Caco-2 (cell line): Measurements from ENCODE around the gene NME1. TPM values are rescaled to one million over a fixed set of nuclear protein-coding genes. Genes with fewer than 3 reads are reported as not detected.

Source experiments
- BruUV-seq: library from RNA; stranded (reverse); fragments of 400-500 nt; replicated peaks from 2 replicates; lab custom pipeline; 2021; lab: Mats Ljungman, UMichigan
- CTCF ChIA-PET: fragments of 300-600 bp; sonication (Branson Sonifier 250); formaldehyde crosslinking; loops from one replicate; lab custom pipeline; 2022; ENCODE audit warnings: antibody characterized with exemption; lab: Charles Lee
- POLR2A ChIA-PET: fragments of 300-600 bp; sonication (Branson Sonifier 250); formaldehyde crosslinking; loops from one replicate; lab custom pipeline; 2022; ENCODE audit warnings: antibody characterized with exemption; lab: Charles Lee
- DNase-seq, 2 experiments: peaks; one replicate each; pipeline versions ENCODE4 v3.0.0 to v3.0.0-alpha.2; 2020 to 2022
- H3K27me3 ChIP-seq: replicated peaks from 2 replicates; pipeline ENCODE4 v1.6.0; 2011; ENCODE audit warnings: low read length; ENCODE audit not compliant: control insufficient read depth, insufficient read depth
- H3K36me3 ChIP-seq: 2 replicates; pipeline ENCODE4 v1.5.1; 2011; ENCODE audit warnings: low read length; ENCODE audit not compliant: control insufficient read depth, insufficient read depth
- H3K4me1 ChIP-seq: fragments of 250-450 bp; sonication (Bioruptor Pico); 2 replicates; pipeline ENCODE4 v1.5.1; 2020; ENCODE audit warnings: mild to moderate bottlenecking
- H3K4me3 ChIP-seq: 2 replicates; pipeline ENCODE4 v1.5.1; 2011; ENCODE audit warnings: low read depth, mild to moderate bottlenecking, control low read depth, low read length
- H3K9me3 ChIP-seq: fragments of 250-450 bp; sonication (Bioruptor Pico); 2 replicates; pipeline ENCODE4 v1.5.1; 2020; ENCODE audit warnings: mild to moderate bottlenecking, moderate library complexity
- H3K27ac Mint-ChIP-seq: one replicate; pipeline ENCODE4 v1.8.0; 2022; ENCODE audit warnings: mixed read lengths; ENCODE audit not compliant: unreplicated experiment
- H3K27me3 Mint-ChIP-seq: one replicate; pipeline ENCODE4 v1.8.0; 2022; ENCODE audit warnings: mixed read lengths; ENCODE audit not compliant: insufficient read depth, unreplicated experiment
- H3K36me3 Mint-ChIP-seq: one replicate; pipeline ENCODE4 v1.8.0; 2022; ENCODE audit warnings: mild to moderate bottlenecking, mixed read lengths; ENCODE audit not compliant: insufficient read depth, unreplicated experiment
- H3K4me1 Mint-ChIP-seq: one replicate; pipeline ENCODE4 v1.8.0; 2022; ENCODE audit warnings: low read depth, mixed read lengths; ENCODE audit not compliant: unreplicated experiment
- H3K4me3 Mint-ChIP-seq: one replicate; pipeline ENCODE4 v1.8.0; 2022; ENCODE audit warnings: mild to moderate bottlenecking, moderate library complexity, mixed read lengths; ENCODE audit not compliant: unreplicated experiment
- H3K9me3 Mint-ChIP-seq: one replicate; pipeline ENCODE4 v1.8.0; 2022; ENCODE audit warnings: mixed read lengths; ENCODE audit not compliant: unreplicated experiment
- CTCF ChIP-seq, 2 experiments: fragments of 200-600 bp in 1 of 2; IDR thresholded peaks; 1 replicate in 1 of 2; 2 replicates in 1 of 2; pipeline versions ENCODE4 v1.5.1 to v1.8.0; 2011 to 2022; ENCODE audit warnings: antibody characterized with exemption in 1 of 2, control low read depth in 1 of 2, inconsistent platforms in 1 of 2, low read depth in 1 of 2, low read length in 1 of 2, mild to moderate bottlenecking in 1 of 2, moderate library complexity in 1 of 2; ENCODE audit not compliant: insufficient read depth in 1 of 2, severe bottlenecking in 1 of 2, unreplicated experiment in 1 of 2
- intact Hi-C: fragments of 100-400 bp; cut with micrococcal nuclease; formaldehyde crosslinking; loops from one replicate; pipeline ENCODE4 v1.10.0; 2022; ENCODE audit not compliant: unreplicated experiment
- total RNA-seq: library from RNA; stranded (reverse); gene quantifications from 2 replicates; pipeline ENCODE4 v1.2.3, GENCODE V29; 2022

Gene NME1
- total RNA-seq, 1 experiment from 2014 or later = 278 TPM

- Mint-ChIP-seq H3K4me1 (peaks cover 10% of the 10 kb centered on the region), H3K36me3 (peaks cover 94% of the 10 kb centered on the region), H3K9me3 (no peaks in the 10 kb centered on the region), H3K27ac (peak overlapping the region; percentile 97), H3K27me3 (no peaks in the 10 kb centered on the region), H3K4me3 (peak overlapping the region; percentile 98)
- Histone ChIP-seq H3K27me3 (no peaks in the 10 kb centered on the region), H3K4me3 (peak overlapping the region; percentile 91), H3K36me3 (peaks cover 1% of the 10 kb centered on the region; the same call in 1 of the 2 replicates), H3K9me3 (no peaks in the 10 kb centered on the region), H3K4me1 (peaks cover 21% of the 10 kb centered on the region)
- CTCF ChIA-PET = no interaction called here
- POLR2A ChIA-PET = interaction anchor here (1.5 kb wide), 1 partner anchor 47 kb away, joined by 5 read pairs; the partner anchor contains the start of gene SPAG9
- intact Hi-C loops = loop anchor here (1.0 to 5.0 kb wide), 3 partner anchors 94 to 300 kb away; partner anchors contain the start of genes MBTD1, TOB1 and UTP18
- TF ChIP-seq CTCF (IDR thresholded peaks at IDR 0.05; ENCODE audit: insufficient read depth in 1 of 2, low read depth in 1 of 2, low read length in 1 of 2, severe bottlenecking in 1 of 2, unreplicated experiment in 1 of 2) = peak; percentile 83 to 92
- DNase-seq = peak; percentile 75 to 89
- TSS peak; percentile 60 for BruUV-seq
Observed at GRCh38 chr17:51166987-51167931, 13.9 kb downstream of the NME1 start.

- CTCF ChIA-PET = no interaction called here
Observed at GRCh38 chr17:51169340-51169739, 16.0 kb downstream of the NME1 start.

More at GRCh38 chr17:51169340-51169739, 16.0 kb downstream of the NME1 start:
- DNase-seq = no peak
- H3K4me3 ChIP-seq = no peak overlapping the region
- H3K36me3 Mint-ChIP-seq = peaks cover 89% of the 10 kb centered on the region
- no peaks in the 10 kb centered on the region for H3K27me3 Mint-ChIP-seq
- POLR2A ChIA-PET = no interaction called here
- peak overlapping the region; percentile 36 for H3K4me3 Mint-ChIP-seq
- peaks cover 10% of the 10 kb centered on the region for H3K4me1 Mint-ChIP-seq
- BruUV-seq = no TSS peak
- no peaks in the 10 kb centered on the region for H3K9me3 ChIP-seq
- intact Hi-C loops = loop anchor here (5.0 kb wide), 1 partner anchor 302 kb away; the partner anchor contains the start of gene TOB1
- peaks cover 1% of the 10 kb centered on the region; the same call in 1 of the 2 replicates for H3K36me3 ChIP-seq
- H3K27me3 ChIP-seq = no peaks in the 10 kb centered on the region
- H3K27ac Mint-ChIP-seq = no peak overlapping the region
- TF ChIP-seq CTCF (IDR thresholded peaks at IDR 0.05; ENCODE audit: insufficient read depth in 1 of 2, low read depth in 1 of 2, low read length in 1 of 2, severe bottlenecking in 1 of 2, unreplicated experiment in 1 of 2) = no peak
- no peaks in the 10 kb centered on the region for H3K9me3 Mint-ChIP-seq
- peaks cover 21% of the 10 kb centered on the region for H3K4me1 ChIP-seq
